H9 (cell line): ENCODE measurements around the gene KLHDC8A. TPM values are rescaled to one million over a fixed set of nuclear protein-coding genes. Genes with fewer than 3 reads are reported as not detected.

Experiments used
- DNase-seq: peaks from one replicate; pipeline ENCODE4 v3.0.0-alpha.2; 2017
- H2AFZ ChIP-seq: one replicate; pipeline ENCODE4 v1.6.1; 2013; ENCODE audit warnings: mild to moderate bottlenecking, low read length, control low read depth, moderate library complexity
- H2AK5ac ChIP-seq: 2 replicates; pipeline ENCODE4 v1.6.1; 2013; ENCODE audit warnings: low read length, control low read depth, mixed read lengths; ENCODE audit not compliant: insufficient read length
- H2BK120ac ChIP-seq: one replicate; pipeline ENCODE4 v1.6.1; 2013; ENCODE audit warnings: low read depth, mild to moderate bottlenecking, low read length, control low read depth, inconsistent platforms; ENCODE audit not compliant: poor library complexity, severe bottlenecking
- H2BK12ac ChIP-seq: 2 replicates; pipeline ENCODE4 v1.6.1; 2013; ENCODE audit warnings: low read length, control low read depth, mixed read lengths, low read depth; ENCODE audit not compliant: insufficient read length
- H2BK15ac ChIP-seq: 2 replicates; pipeline ENCODE4 v1.6.1; 2013; ENCODE audit warnings: low read depth, low read length, control low read depth
- H2BK20ac ChIP-seq: one replicate; pipeline ENCODE4 v1.6.1; 2013; ENCODE audit warnings: low read depth, mild to moderate bottlenecking, low read length, control low read depth, inconsistent platforms; ENCODE audit not compliant: poor library complexity, severe bottlenecking
- H2BK5ac ChIP-seq: 2 replicates; pipeline ENCODE4 v1.6.1; 2013; ENCODE audit warnings: low read length, control low read depth, mixed read lengths; ENCODE audit not compliant: insufficient read length
- H3K14ac ChIP-seq: 2 replicates; pipeline ENCODE4 v1.6.1; 2013; ENCODE audit warnings: low read length, control low read depth; ENCODE audit not compliant: insufficient read depth
- H3K18ac ChIP-seq: 2 replicates; pipeline ENCODE4 v1.6.1; 2013; ENCODE audit warnings: low read depth, mild to moderate bottlenecking, mixed read lengths, low read length, control low read depth; ENCODE audit not compliant: insufficient read length
- H3K23ac ChIP-seq: 2 replicates; pipeline ENCODE4 v1.6.1; 2013; ENCODE audit warnings: low read length, control low read depth, mixed read lengths, low read depth; ENCODE audit not compliant: insufficient read length
- H3K23me2 ChIP-seq: 2 replicates; pipeline ENCODE4 v1.6.1; 2013; ENCODE audit warnings: low read depth, mild to moderate bottlenecking, mixed read lengths, low read length, control low read depth; ENCODE audit not compliant: insufficient read length, poor library complexity, severe bottlenecking
- H3K27ac ChIP-seq: 2 replicates; pipeline ENCODE4 v1.5.1; 2013; ENCODE audit warnings: low read length, control low read depth, mixed read lengths, low read depth; ENCODE audit not compliant: insufficient read length
- H3K27me3 ChIP-seq: 2 replicates; pipeline ENCODE4 v1.6.1; 2013; ENCODE audit warnings: low read length, control low read depth, inconsistent platforms; ENCODE audit not compliant: insufficient read depth
- H3K4ac ChIP-seq: 2 replicates; pipeline ENCODE4 v1.6.1; 2013; ENCODE audit warnings: low read depth, mild to moderate bottlenecking, control low read depth, inconsistent platforms, low read length, moderate library complexity
- H3K4me1 ChIP-seq: 2 replicates; pipeline ENCODE4 v1.6.1; 2013; ENCODE audit warnings: low read length, control low read depth, inconsistent platforms; ENCODE audit not compliant: insufficient read depth
- H3K4me2 ChIP-seq: 2 replicates; pipeline ENCODE4 v1.6.1; 2013; ENCODE audit warnings: low read length, control low read depth, mixed read lengths; ENCODE audit not compliant: insufficient read length, insufficient read depth
- H3K56ac ChIP-seq: 2 replicates; pipeline ENCODE4 v1.6.1; 2013; ENCODE audit warnings: low read depth, mild to moderate bottlenecking, mixed read lengths, low read length, control low read depth; ENCODE audit not compliant: insufficient read length
- H3K79me1 ChIP-seq: 2 replicates; pipeline ENCODE4 v1.6.1; 2013; ENCODE audit warnings: low read depth, mild to moderate bottlenecking, moderate library complexity, low read length, control low read depth, inconsistent platforms; ENCODE audit not compliant: insufficient read depth, poor library complexity, severe bottlenecking
- H3K79me2 ChIP-seq: 2 replicates; pipeline ENCODE4 v1.6.1; 2013; ENCODE audit warnings: low read length, control low read depth, inconsistent platforms; ENCODE audit not compliant: insufficient read depth
- H3K9ac ChIP-seq: 2 replicates; pipeline ENCODE4 v1.6.1; 2013; ENCODE audit warnings: low read length, control low read depth, mixed read lengths; ENCODE audit not compliant: insufficient read length; ENCODE audit errors: extremely low read depth
- H3K9me3 ChIP-seq: one replicate; pipeline ENCODE4 v1.6.1; 2013; ENCODE audit warnings: low read depth, low read length, inconsistent platforms; ENCODE audit not compliant: control insufficient read depth
- H3T11ph ChIP-seq: one replicate; pipeline ENCODE4 v1.6.1; 2013; ENCODE audit warnings: mild to moderate bottlenecking, low read length, control low read depth, inconsistent platforms
- H4K20me1 ChIP-seq: one replicate; pipeline ENCODE4 v1.6.1; 2013; ENCODE audit not compliant: control insufficient read depth, insufficient read length, insufficient read depth
- H4K5ac ChIP-seq: 2 replicates; pipeline ENCODE4 v1.6.1; 2013; ENCODE audit warnings: low read depth, mild to moderate bottlenecking, mixed read lengths, low read length, control low read depth; ENCODE audit not compliant: insufficient read length
- H4K8ac ChIP-seq: replicated peaks from 2 replicates; pipeline ENCODE4 v1.6.1; 2013; ENCODE audit warnings: low read length, control low read depth, mixed read lengths, low read depth; ENCODE audit not compliant: insufficient read length
- H4K91ac ChIP-seq: 2 replicates; pipeline ENCODE4 v1.6.1; 2013; ENCODE audit warnings: low read depth, mild to moderate bottlenecking, moderate library complexity, mixed read lengths, low read length, control low read depth; ENCODE audit not compliant: insufficient read length
- H3K27ac Mint-ChIP-seq, 3 experiments: 2 replicates in 2 of 3; 3 replicates in 1 of 3; pipeline ENCODE4 v1.8.0; 2020 to 2021; ENCODE audit warnings: mixed read lengths in 3 of 3, mild to moderate bottlenecking in 1 of 3, moderate library complexity in 1 of 3
- H3K27me3 Mint-ChIP-seq: 2 replicates; pipeline ENCODE4 v1.8.0; 2021; ENCODE audit warnings: low read depth, mild to moderate bottlenecking, moderate library complexity, mixed read lengths
- H3K36me3 Mint-ChIP-seq, 3 experiments: 2 replicates in 2 of 3; 3 replicates in 1 of 3; pipeline ENCODE4 v1.8.0; 2020 to 2021; ENCODE audit warnings: low read depth in 3 of 3, mixed read lengths in 3 of 3; ENCODE audit not compliant: insufficient read depth in 1 of 3
- H3K4me1 Mint-ChIP-seq, 2 experiments: 2 replicates each; pipeline ENCODE4 v1.8.0; 2020; ENCODE audit warnings: mixed read lengths in 2 of 2
- H3K4me3 Mint-ChIP-seq, 2 experiments: 2 replicates in 1 of 2; 3 replicates in 1 of 2; pipeline ENCODE4 v1.8.0; 2020 to 2021; ENCODE audit warnings: mild to moderate bottlenecking in 2 of 2, mixed read lengths in 2 of 2, moderate library complexity in 1 of 2
- H3K9me3 Mint-ChIP-seq, 2 experiments: 2 replicates in 1 of 2; 3 replicates in 1 of 2; pipeline ENCODE4 v1.8.0; 2020; ENCODE audit warnings: mild to moderate bottlenecking in 2 of 2, mixed read lengths in 2 of 2, moderate library complexity in 1 of 2
- WGBS: extraction: QIAGEN DNeasy Blood & Tissue Kit; methylation state at CpG from one replicate; pipeline ENCODE4 v1.1.7; 2013; ENCODE audit warnings: missing lambda C conversion rate, low lambda C conversion rate, mixed read lengths; ENCODE audit not compliant: insufficient read length; ENCODE audit errors: extremely low coverage; 5-methylcytosine and 5-hydroxymethylcytosine counted together
- total RNA-seq: library from RNA; stranded (reverse); gene quantifications from 2 replicates; pipeline ENCODE4 v1.2.1, GENCODE V29; 2021
- TF ChIP-seq, protein P1 (sequence below): fragments of 200-600 bp; sonication (generic); conservative IDR thresholded peaks from 3 replicates; pipeline ENCODE4 v1.8.0; 2021; ENCODE audit warnings: antibody characterized with exemption, mild to moderate bottlenecking

KLHDC8A gene
- total RNA-seq, 1 experiment from 2014 or later, result 0.96 TPM

- Histone ChIP-seq H3K18ac (no peak overlapping the region), H3K4ac (no peak overlapping the region), H2BK20ac (no peak overlapping the region), H3K56ac (no peak overlapping the region), H2BK12ac (no peak overlapping the region), H2BK120ac (no peak overlapping the region), H3K79me2 (no peaks in the 10 kb centered on the region), H3T11ph (no peak overlapping the region), H3K79me1 (no peaks in the 10 kb centered on the region), H4K5ac (no peak overlapping the region), H4K91ac (no peak overlapping the region), H3K9me3 (no peaks in the 10 kb centered on the region), H2AFZ (no peak overlapping the region), H3K4me2 (no peak overlapping the region), H3K4me1 (peaks cover 16% of the 10 kb centered on the region; the same call in 1 of the 2 replicates), H2BK5ac (no peak overlapping the region), H3K23ac (no peak overlapping the region), H4K8ac (no peak overlapping the region), H4K20me1 (no peaks in the 10 kb centered on the region), H3K27ac (no peak overlapping the region), H3K9ac (no peak overlapping the region), H3K14ac (no peak overlapping the region), H3K23me2 (no peaks in the 10 kb centered on the region), H2AK5ac (no peak overlapping the region), H2BK15ac (no peak overlapping the region), H3K27me3 (no peaks in the 10 kb centered on the region)
- Mint-ChIP-seq H3K36me3 (no peaks in the 10 kb centered on the region; a peak in 1 of 7 replicates), H3K27me3 (peaks cover under 1% of the 10 kb centered on the region; the same call in 1 of the 2 replicates), H3K4me1 (peaks cover 78 to 84% of the 10 kb centered on the region in 2 experiments), H3K4me3 (no peak overlapping the region), H3K9me3 (no peaks in the 10 kb centered on the region), H3K27ac (no peak overlapping the region)
- no CpG with 5 or more reads among the region's 5 CpGs for WGBS
- TF ChIP-seq, protein P1, sequence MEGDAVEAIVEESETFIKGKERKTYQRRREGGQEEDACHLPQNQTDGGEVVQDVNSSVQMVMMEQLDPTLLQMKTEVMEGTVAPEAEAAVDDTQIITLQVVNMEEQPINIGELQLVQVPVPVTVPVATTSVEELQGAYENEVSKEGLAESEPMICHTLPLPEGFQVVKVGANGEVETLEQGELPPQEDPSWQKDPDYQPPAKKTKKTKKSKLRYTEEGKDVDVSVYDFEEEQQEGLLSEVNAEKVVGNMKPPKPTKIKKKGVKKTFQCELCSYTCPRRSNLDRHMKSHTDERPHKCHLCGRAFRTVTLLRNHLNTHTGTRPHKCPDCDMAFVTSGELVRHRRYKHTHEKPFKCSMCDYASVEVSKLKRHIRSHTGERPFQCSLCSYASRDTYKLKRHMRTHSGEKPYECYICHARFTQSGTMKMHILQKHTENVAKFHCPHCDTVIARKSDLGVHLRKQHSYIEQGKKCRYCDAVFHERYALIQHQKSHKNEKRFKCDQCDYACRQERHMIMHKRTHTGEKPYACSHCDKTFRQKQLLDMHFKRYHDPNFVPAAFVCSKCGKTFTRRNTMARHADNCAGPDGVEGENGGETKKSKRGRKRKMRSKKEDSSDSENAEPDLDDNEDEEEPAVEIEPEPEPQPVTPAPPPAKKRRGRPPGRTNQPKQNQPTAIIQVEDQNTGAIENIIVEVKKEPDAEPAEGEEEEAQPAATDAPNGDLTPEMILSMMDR, result peak; percentile 90
- DNase-seq, result no peak
These were observed 2.3 kb downstream of the KLHDC8A start for GRCh38 chr1:205354259-205355074.
